ENCODE measurements around the gene TMEM178A. TPM values are rescaled to one million over a fixed set of nuclear protein-coding genes. Genes with fewer than 3 reads are reported as not detected.
A peak's percentile ranks its signal among the peaks of the same experiment; 100 is the strongest.

The TMEM178A gene
- total and polyA plus RNA-seq, 11 donors: 0.65 to 4.6 (median 3.0) TPM

DNA sequence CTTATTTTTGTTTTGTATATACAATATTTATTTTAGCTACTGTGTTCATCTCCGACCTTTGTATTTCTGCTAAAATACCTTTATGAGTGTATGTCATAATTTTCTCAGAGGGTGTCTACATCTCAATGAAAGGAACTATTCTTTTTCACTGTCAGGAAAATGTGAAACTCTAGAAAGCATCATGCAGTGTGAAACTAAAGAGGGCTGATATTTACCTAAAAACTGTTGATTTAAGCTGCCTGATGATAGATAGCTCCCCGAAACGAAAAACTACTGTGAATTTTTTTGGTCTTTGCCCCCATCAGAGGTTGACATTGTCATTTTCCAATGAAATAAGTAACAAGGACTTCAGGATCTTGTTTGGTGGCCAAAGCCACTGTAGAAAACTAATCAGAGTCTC lies 38.8 kb downstream of the TMEM178A start:
- ATAC-seq (no peak), DNase-seq (no peak)
- Histone ChIP-seq H3K4me1 (no peaks in the 10 kb centered on the region), H3K9me3 (peaks cover 0 to 35% (median 18%) of the 10 kb centered on the region in 12 donors), H3K36me3 (peaks cover 0 to 3% (median 0%) of the 10 kb centered on the region in 9 donors), H3K27ac (no peak overlapping the region), H3K4me3 (no peak overlapping the region), H3K27me3 (no peaks in the 10 kb centered on the region)
- intact Hi-C loops (cut with DNase I): no loop called here
- 92 to 94% (median 93%) methylated on average over 3 of the region's 3 CpGs for WGBS, 4 donors
- no peak for TF ChIP-seq POLR2A (IDR thresholded peaks at IDR 0.05)
- TF ChIP-seq, protein P1, sequence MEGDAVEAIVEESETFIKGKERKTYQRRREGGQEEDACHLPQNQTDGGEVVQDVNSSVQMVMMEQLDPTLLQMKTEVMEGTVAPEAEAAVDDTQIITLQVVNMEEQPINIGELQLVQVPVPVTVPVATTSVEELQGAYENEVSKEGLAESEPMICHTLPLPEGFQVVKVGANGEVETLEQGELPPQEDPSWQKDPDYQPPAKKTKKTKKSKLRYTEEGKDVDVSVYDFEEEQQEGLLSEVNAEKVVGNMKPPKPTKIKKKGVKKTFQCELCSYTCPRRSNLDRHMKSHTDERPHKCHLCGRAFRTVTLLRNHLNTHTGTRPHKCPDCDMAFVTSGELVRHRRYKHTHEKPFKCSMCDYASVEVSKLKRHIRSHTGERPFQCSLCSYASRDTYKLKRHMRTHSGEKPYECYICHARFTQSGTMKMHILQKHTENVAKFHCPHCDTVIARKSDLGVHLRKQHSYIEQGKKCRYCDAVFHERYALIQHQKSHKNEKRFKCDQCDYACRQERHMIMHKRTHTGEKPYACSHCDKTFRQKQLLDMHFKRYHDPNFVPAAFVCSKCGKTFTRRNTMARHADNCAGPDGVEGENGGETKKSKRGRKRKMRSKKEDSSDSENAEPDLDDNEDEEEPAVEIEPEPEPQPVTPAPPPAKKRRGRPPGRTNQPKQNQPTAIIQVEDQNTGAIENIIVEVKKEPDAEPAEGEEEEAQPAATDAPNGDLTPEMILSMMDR (IDR thresholded peaks at IDR 0.05): no peak

DNA sequence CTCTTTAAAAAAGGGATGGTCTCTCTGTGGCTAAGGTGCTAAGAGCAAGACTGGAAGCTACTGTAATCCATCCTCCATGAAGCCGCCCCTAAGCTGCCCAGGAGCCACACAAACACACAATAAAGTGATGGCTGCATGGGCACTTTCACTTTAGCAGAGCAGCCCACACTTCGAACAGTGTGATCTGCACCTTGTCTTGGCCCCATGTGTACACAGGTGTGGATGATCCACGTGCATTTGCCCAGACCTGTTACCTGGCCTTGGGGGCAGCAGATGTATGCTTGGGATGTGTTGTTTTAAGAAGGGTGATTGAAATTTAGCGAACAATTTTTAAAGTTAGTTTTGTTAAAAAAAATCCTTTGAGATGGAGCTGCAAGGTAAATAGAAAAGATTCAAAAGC lies 39.9 kb downstream of the TMEM178A start:
- no peak for TF ChIP-seq POLR2A (IDR thresholded peaks at IDR 0.05)
- TF ChIP-seq, protein P1 (IDR thresholded peaks at IDR 0.05): no peak
- Histone ChIP-seq H3K27me3 (no peaks in the 10 kb centered on the region), H3K9me3 (peaks cover 0 to 25% (median 13%) of the 10 kb centered on the region in 12 donors), H3K4me1 (no peaks in the 10 kb centered on the region), H3K27ac (no peak overlapping the region), H3K4me3 (no peak overlapping the region), H3K36me3 (peaks cover 0 to 3% (median 0%) of the 10 kb centered on the region in 9 donors)
- 65 to 96% (median 81%) methylated on average over 4 of the region's 4 CpGs for WGBS, 4 donors
- no peak for ATAC-seq
- intact Hi-C loops (cut with DNase I): no loop called here
- no peak for DNase-seq

DNA sequence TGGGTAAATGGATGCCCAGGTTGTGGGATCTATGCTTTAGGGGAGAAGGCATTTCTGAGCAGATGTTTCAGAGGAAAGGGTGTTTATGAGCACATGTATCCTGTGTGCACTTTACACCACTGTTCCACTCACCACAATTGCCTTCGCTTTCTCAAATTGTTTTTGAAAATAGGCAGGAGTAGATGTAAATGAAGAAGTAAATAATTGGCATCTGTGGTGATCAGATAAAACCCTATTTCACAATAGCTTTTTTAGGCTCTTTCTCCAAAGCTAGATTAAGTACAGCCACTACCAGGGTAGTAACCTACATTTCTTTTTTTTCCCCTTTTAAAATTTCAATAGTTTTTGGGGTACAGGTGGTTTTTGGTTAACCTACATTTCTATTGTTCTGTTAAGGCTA lies 40.6 kb downstream of the TMEM178A start:
- Histone ChIP-seq H3K4me1 (no peaks in the 10 kb centered on the region), H3K9me3 (peaks cover 0 to 18% (median 9%) of the 10 kb centered on the region in 12 donors), H3K27ac (no peak overlapping the region), H3K36me3 (peaks cover 0 to 3% (median 0%) of the 10 kb centered on the region in 9 donors), H3K27me3 (no peaks in the 10 kb centered on the region), H3K4me3 (no peak overlapping the region)
- no peak for ATAC-seq
- WGBS, 4 donors: 84 to 94% (median 89%) methylated on average over 1 of the region's 1 CpG
- intact Hi-C loops (cut with DNase I): no loop called here
- no peak for DNase-seq
- no peak for TF ChIP-seq POLR2A (IDR thresholded peaks at IDR 0.05)
- TF ChIP-seq, protein P1 (IDR thresholded peaks at IDR 0.05): no peak

- ATAC-seq (no peak), DNase-seq (peak in 1 of 5 donors; percentile 31)
- Histone ChIP-seq H3K4me1 (no peaks in the 10 kb centered on the region), H3K36me3 (peaks cover 0 to 3% (median 0%) of the 10 kb centered on the region in 9 donors), H3K27me3 (no peaks in the 10 kb centered on the region), H3K4me3 (no peak overlapping the region), H3K27ac (no peak overlapping the region), H3K9me3 (peaks cover 0 to 12% (median 4%) of the 10 kb centered on the region in 12 donors)
- no peak for TF ChIP-seq POLR2A (IDR thresholded peaks at IDR 0.05)
- TF ChIP-seq, protein P1 (IDR thresholded peaks at IDR 0.05): no peak
- 96 to 99% (median 96%) methylated on average over 8 of the region's 8 CpGs for WGBS, 4 donors
- intact Hi-C loops (cut with DNase I): no loop called here
These were observed 41.2 kb downstream of the TMEM178A start for GRCh38 chr2:39706945-39707344.
